GM12892 (cell line): Measurements from ENCODE around the gene LCN1.

Experiments
- DNase-seq: peaks from one replicate; pipeline ENCODE4 v3.0.0; 2011; ENCODE audit not compliant: insufficient read length
- FAIRE-seq: peaks from 2 replicates; lab custom pipeline; 2011; peaks lifted over from hg19 to GRCh38; lab: Jason Lieb, UNC
- POLR2A ChIP-seq: IDR thresholded peaks from 2 replicates; pipeline ENCODE4 v1.6.1; 2011; ENCODE audit warnings: low read depth, low read length, control low read depth
- POLR2AphosphoS5 ChIP-seq: IDR thresholded peaks from 2 replicates; pipeline ENCODE4 v1.6.1; 2011; ENCODE audit warnings: low read depth, low read length, control low read depth
- TAF1 ChIP-seq: IDR thresholded peaks from 2 replicates; pipeline ENCODE4 v1.6.1; 2011; ENCODE audit warnings: low read depth, mild to moderate bottlenecking, control low read depth, low read length, borderline replicate concordance

LCN1 gene

DNA sequence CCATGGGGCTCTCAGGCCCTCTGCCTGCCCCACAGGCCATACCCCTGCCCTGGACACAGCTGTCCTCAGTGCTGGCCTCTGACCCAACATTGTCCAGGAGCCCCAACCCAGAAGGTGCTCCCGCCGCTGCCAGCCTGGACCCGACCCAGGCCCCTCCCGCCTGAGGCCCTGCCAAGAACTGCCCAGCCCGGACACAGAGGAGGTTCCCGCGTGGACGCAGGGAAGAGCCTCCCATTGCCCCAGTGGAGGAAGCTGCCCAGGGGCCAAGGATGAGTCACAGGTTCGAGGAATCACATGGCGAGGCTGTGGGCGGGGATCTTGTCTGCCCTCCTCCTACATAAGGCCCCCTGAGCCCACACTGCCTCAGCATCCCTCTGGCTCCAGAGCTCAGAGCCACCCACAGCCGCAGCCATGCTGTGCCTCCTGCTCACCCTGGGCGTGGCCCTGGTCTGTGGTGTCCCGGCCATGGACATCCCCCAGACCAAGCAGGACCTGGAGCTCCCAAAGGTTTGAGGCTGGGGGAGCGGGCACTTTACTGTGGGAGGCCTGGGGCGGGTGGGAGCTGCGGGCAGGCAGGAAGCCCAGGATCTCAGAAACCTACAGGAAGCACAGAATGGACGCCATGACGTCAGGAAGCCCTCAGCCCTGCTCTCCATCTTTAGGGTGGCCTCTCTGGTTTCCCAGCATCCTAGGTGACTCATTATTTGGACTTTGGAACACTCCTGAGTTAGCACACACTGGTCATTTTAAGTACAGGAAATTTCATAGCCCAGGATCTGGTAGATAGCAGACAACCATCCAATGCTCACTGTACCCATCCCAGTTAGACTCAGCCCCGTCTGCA is 40.4 kb downstream of the LCN1 start, which contains the start of gene PAEP:
TSS of gene PAEP (plus strand) at position 366 of the 844 bp plus-strand sequence.
- no peak for DNase-seq
- TF ChIP-seq TAF1 (no peak), POLR2A (no peak), POLR2AphosphoS5 (no peak)

GRCh38 chr9:135562235-135562745 is 41.0 kb downstream of the LCN1 start:
- FAIRE-seq: no peak
- no peak for DNase-seq
- TF ChIP-seq POLR2AphosphoS5 (no peak), POLR2A (no peak), TAF1 (no peak)

More for the DNA sequence above, 40.4 kb downstream of the LCN1 start, which contains the start of gene PAEP:
- no peak for FAIRE-seq

- DNase-seq (no peak), FAIRE-seq (no peak)
- no peak for TF ChIP-seq POLR2AphosphoS5
- no peak for TF ChIP-seq TAF1
- TF ChIP-seq POLR2A: no peak
These were observed 41.8 kb downstream of the LCN1 start for GRCh38 chr9:135563039-135563476.

DNA sequence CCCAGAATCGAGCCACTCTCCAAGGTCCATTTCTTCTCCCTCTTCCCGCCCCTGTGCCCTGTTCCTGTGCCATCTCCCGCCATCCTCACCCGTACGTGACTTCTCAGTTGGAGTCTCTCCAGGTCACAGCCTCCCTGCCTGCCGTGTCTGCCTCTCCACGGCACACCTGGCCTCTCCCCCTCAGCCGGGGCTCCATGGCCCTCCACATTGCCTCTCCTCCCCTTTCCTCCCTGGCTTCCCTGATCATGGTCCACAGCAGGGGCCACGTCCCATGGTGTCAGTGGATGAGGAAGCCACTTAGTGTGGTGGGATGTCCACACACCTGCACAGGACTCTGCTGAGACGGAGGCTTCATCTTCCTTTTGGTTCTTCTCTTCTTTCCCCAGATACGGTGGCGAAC is 42.6 kb downstream of the LCN1 start:
- FAIRE-seq: no peak
- TF ChIP-seq POLR2A (no peak), TAF1 (no peak), POLR2AphosphoS5 (no peak)
- DNase-seq: no peak

DNA sequence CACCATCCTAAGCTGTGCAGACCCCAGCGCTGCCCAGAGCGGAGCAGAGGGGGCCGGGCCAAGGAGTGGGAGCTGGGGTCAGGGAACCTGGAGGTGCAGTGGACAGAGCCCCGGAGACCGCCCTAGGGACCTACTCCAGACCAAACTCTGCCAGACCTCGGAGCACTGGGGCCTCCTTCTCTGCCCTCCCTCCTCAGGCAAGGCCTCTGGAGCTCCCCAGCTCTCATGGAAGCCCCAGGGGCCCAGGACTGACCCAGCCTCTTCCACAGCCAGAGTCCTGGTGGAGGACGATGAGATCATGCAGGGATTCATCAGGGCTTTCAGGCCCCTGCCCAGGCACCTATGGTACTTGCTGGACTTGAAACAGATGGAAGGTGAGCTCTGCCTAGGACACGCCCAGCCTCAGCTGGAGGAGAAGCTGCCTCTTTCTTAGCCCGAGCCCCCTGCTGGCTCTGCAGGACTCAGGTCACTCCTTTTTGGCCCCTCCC is 43.9 kb downstream of the LCN1 start:
- DNase-seq (no peak), FAIRE-seq (no peak)
- no peak for TF ChIP-seq POLR2A
- no peak for TF ChIP-seq TAF1
- TF ChIP-seq POLR2AphosphoS5: no peak

DNA sequence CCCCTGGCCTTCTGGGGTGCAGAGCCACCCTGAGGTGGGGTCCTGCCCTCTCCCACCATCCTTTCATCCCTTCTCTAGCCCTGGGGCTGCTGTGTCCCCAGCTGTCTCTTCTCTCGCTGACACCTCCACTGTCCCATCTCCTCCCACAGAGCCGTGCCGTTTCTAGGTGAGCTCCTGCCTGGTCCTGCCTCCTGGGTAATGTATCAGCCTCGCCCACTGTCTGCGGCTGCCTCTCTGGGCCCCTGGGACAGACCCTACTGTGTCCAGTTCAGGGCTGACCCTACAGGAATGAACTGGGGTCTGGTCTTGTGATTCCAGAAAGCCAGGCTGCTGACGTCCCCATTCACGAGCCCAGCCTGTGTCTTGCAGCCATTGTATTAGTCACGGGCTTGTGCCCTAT is 44.4 kb downstream of the LCN1 start:
- no peak for FAIRE-seq

GRCh38 chr9:135566552-135566951 is 45.3 kb downstream of the LCN1 start:
- FAIRE-seq (no peak), DNase-seq (no peak)
- no peak for TF ChIP-seq TAF1
- no peak for TF ChIP-seq POLR2AphosphoS5
- no peak for TF ChIP-seq POLR2A

More for the DNA sequence above, 44.4 kb downstream of the LCN1 start:
- TF ChIP-seq POLR2A (no peak), POLR2AphosphoS5 (no peak), TAF1 (no peak)
- no peak for DNase-seq

DNA sequence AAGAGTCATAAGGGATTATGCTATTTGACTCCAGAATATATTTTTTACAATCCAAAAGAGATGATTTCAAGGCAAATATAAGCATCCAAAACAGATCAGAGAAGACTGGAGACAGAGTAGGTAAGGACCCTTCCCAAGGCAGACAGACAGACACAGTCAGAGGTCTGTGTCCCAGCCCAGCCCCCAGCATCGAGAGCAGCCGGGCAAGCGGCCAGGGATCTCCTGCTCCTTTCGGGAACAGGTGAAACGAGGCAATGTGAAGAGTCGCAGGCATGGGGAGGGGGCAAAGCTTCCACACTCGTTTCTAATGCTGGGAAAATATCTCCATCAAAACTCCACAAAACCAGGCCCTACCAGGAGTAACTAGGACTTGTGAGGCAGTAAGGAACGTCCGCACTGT is 46.1 kb downstream of the LCN1 start:
- FAIRE-seq (no peak), DNase-seq (no peak)
- TF ChIP-seq TAF1 (no peak), POLR2AphosphoS5 (no peak)

GRCh38 chr9:135568026-135568425 is 46.8 kb downstream of the LCN1 start:
- DNase-seq (no peak), FAIRE-seq (no peak)
- TF ChIP-seq POLR2AphosphoS5: no peak
- TF ChIP-seq TAF1: no peak
- no peak for TF ChIP-seq POLR2A

GRCh38 chr9:135570456-135570855 is 49.2 kb downstream of the LCN1 start:
- no peak for FAIRE-seq
- no peak for TF ChIP-seq TAF1
- no peak for TF ChIP-seq POLR2A
- no peak for TF ChIP-seq POLR2AphosphoS5
- DNase-seq: no peak

- DNase-seq: no peak
- TF ChIP-seq POLR2A (no peak), TAF1 (no peak), POLR2AphosphoS5 (no peak)
- no peak for FAIRE-seq
These were observed 51.0 kb downstream of the LCN1 start for GRCh38 chr9:135572233-135572632.
